ENCODE data around the gene UBE2E1. TPM values are rescaled to one million over a fixed set of nuclear protein-coding genes. Genes with fewer than 3 reads are reported as not detected.

The UBE2E1 gene
- total RNA-seq, 1 donor from 2014 or later: 78.8 TPM

GRCh38 chr3:23830869-23831484 is 25.2 kb downstream of the UBE2E1 start:
- Mint-ChIP-seq H3K4me3 (no peak overlapping the region), H3K27ac (no peak overlapping the region), H3K9me3 (no peaks in the 10 kb centered on the region), H3K36me3 (ENCODE audit: low read depth) (peaks cover 4% of the 10 kb centered on the region), H3K4me1 (ENCODE audit: low read depth) (peaks cover 21% of the 10 kb centered on the region), H3K27me3 (ENCODE audit: insufficient read depth) (no peaks in the 10 kb centered on the region)
- no peak for DNase-seq (ENCODE audit: low spot score)
- intact Hi-C loops (cut with micrococcal nuclease): no loop called here

- Mint-ChIP-seq H3K4me3 (no peak overlapping the region), H3K27me3 (ENCODE audit: insufficient read depth) (no peaks in the 10 kb centered on the region), H3K4me1 (ENCODE audit: low read depth) (peaks cover 21% of the 10 kb centered on the region), H3K27ac (no peak overlapping the region), H3K9me3 (no peaks in the 10 kb centered on the region), H3K36me3 (ENCODE audit: low read depth) (no peaks in the 10 kb centered on the region)
- DNase-seq (ENCODE audit: low spot score): no peak
- intact Hi-C loops (cut with micrococcal nuclease): no loop called here
These were observed 26.0 kb downstream of the UBE2E1 start for GRCh38 chr3:23831517-23832394.

- no peaks in the 10 kb centered on the region for H3K27me3 Mint-ChIP-seq (ENCODE audit: insufficient read depth)
- no peak overlapping the region for H3K4me3 Mint-ChIP-seq
- no peaks in the 10 kb centered on the region for H3K9me3 Mint-ChIP-seq
- H3K27ac Mint-ChIP-seq: no peak overlapping the region
- no peak for DNase-seq (ENCODE audit: low spot score)
- intact Hi-C loops (cut with micrococcal nuclease): no loop called here
- H3K4me1 Mint-ChIP-seq (ENCODE audit: low read depth): peaks cover 21% of the 10 kb centered on the region
- no peaks in the 10 kb centered on the region for H3K36me3 Mint-ChIP-seq (ENCODE audit: low read depth)
These were observed 26.8 kb downstream of the UBE2E1 start for GRCh38 chr3:23832523-23832922.

- no peaks in the 10 kb centered on the region for H3K36me3 Mint-ChIP-seq (ENCODE audit: low read depth)
- H3K4me3 Mint-ChIP-seq: no peak overlapping the region
- intact Hi-C loops (cut with micrococcal nuclease): no loop called here
- DNase-seq (ENCODE audit: low spot score): no peak
- H3K27me3 Mint-ChIP-seq (ENCODE audit: insufficient read depth): no peaks in the 10 kb centered on the region
- H3K9me3 Mint-ChIP-seq: no peaks in the 10 kb centered on the region
- H3K4me1 Mint-ChIP-seq (ENCODE audit: low read depth): peaks cover 21% of the 10 kb centered on the region
- H3K27ac Mint-ChIP-seq: no peak overlapping the region
These were observed 28.5 kb downstream of the UBE2E1 start for GRCh38 chr3:23834082-23834870.

- Mint-ChIP-seq H3K27me3 (ENCODE audit: insufficient read depth) (no peaks in the 10 kb centered on the region), H3K36me3 (ENCODE audit: low read depth) (no peaks in the 10 kb centered on the region), H3K27ac (no peak overlapping the region), H3K9me3 (no peaks in the 10 kb centered on the region), H3K4me3 (no peak overlapping the region), H3K4me1 (ENCODE audit: low read depth) (peaks cover 13% of the 10 kb centered on the region)
- no peak for DNase-seq (ENCODE audit: low spot score)
- intact Hi-C loops (cut with micrococcal nuclease): no loop called here
These were observed 29.3 kb downstream of the UBE2E1 start for GRCh38 chr3:23835087-23835486.

- no peaks in the 10 kb centered on the region for H3K9me3 Mint-ChIP-seq
- H3K4me1 Mint-ChIP-seq (ENCODE audit: low read depth): peaks cover 6% of the 10 kb centered on the region
- H3K27ac Mint-ChIP-seq: no peak overlapping the region
- no peaks in the 10 kb centered on the region for H3K36me3 Mint-ChIP-seq (ENCODE audit: low read depth)
- no peak for DNase-seq (ENCODE audit: low spot score)
- intact Hi-C loops (cut with micrococcal nuclease): no loop called here
- no peak overlapping the region for H3K4me3 Mint-ChIP-seq
- H3K27me3 Mint-ChIP-seq (ENCODE audit: insufficient read depth): no peaks in the 10 kb centered on the region
These were observed 30.0 kb downstream of the UBE2E1 start for GRCh38 chr3:23835802-23836201.

GRCh38 chr3:23836536-23837230 is 30.9 kb downstream of the UBE2E1 start:
- Mint-ChIP-seq H3K9me3 (no peaks in the 10 kb centered on the region), H3K4me3 (no peak overlapping the region), H3K27ac (no peak overlapping the region), H3K4me1 (ENCODE audit: low read depth) (no peaks in the 10 kb centered on the region), H3K36me3 (ENCODE audit: low read depth) (no peaks in the 10 kb centered on the region), H3K27me3 (ENCODE audit: insufficient read depth) (no peaks in the 10 kb centered on the region)
- DNase-seq (ENCODE audit: low spot score): no peak
- intact Hi-C loops (cut with micrococcal nuclease): no loop called here

GRCh38 chr3:23837286-23837685 is 31.5 kb downstream of the UBE2E1 start:
- Mint-ChIP-seq H3K4me3 (no peak overlapping the region), H3K27ac (no peak overlapping the region)

GRCh38 chr3:23837691-23838090 is 31.9 kb downstream of the UBE2E1 start:
- Mint-ChIP-seq H3K36me3 (ENCODE audit: low read depth) (no peaks in the 10 kb centered on the region), H3K4me1 (ENCODE audit: low read depth) (no peaks in the 10 kb centered on the region), H3K27me3 (ENCODE audit: insufficient read depth) (no peaks in the 10 kb centered on the region), H3K27ac (no peak overlapping the region), H3K4me3 (no peak overlapping the region), H3K9me3 (no peaks in the 10 kb centered on the region)
- intact Hi-C loops (cut with micrococcal nuclease): no loop called here
- no peak for DNase-seq (ENCODE audit: low spot score)

More at GRCh38 chr3:23837286-23837685, 31.5 kb downstream of the UBE2E1 start:
- H3K36me3 Mint-ChIP-seq (ENCODE audit: low read depth): no peaks in the 10 kb centered on the region
- H3K27me3 Mint-ChIP-seq (ENCODE audit: insufficient read depth): no peaks in the 10 kb centered on the region
- intact Hi-C loops (cut with micrococcal nuclease): no loop called here
- no peaks in the 10 kb centered on the region for H3K9me3 Mint-ChIP-seq
- DNase-seq (ENCODE audit: low spot score): no peak
- H3K4me1 Mint-ChIP-seq (ENCODE audit: low read depth): no peaks in the 10 kb centered on the region

- H3K4me3 Mint-ChIP-seq: no peak overlapping the region
- intact Hi-C loops (cut with micrococcal nuclease): no loop called here
- H3K27me3 Mint-ChIP-seq (ENCODE audit: insufficient read depth): no peaks in the 10 kb centered on the region
- DNase-seq (ENCODE audit: low spot score): no peak
- peaks cover 6% of the 10 kb centered on the region for H3K4me1 Mint-ChIP-seq (ENCODE audit: low read depth)
- H3K36me3 Mint-ChIP-seq (ENCODE audit: low read depth): no peaks in the 10 kb centered on the region
- no peaks in the 10 kb centered on the region for H3K9me3 Mint-ChIP-seq
- no peak overlapping the region for H3K27ac Mint-ChIP-seq
These were observed 34.8 kb downstream of the UBE2E1 start for GRCh38 chr3:23840521-23840920.

- Mint-ChIP-seq H3K4me3 (no peak overlapping the region), H3K4me1 (ENCODE audit: low read depth) (peaks cover 6% of the 10 kb centered on the region), H3K9me3 (no peaks in the 10 kb centered on the region), H3K27ac (no peak overlapping the region), H3K36me3 (ENCODE audit: low read depth) (no peaks in the 10 kb centered on the region), H3K27me3 (ENCODE audit: insufficient read depth) (no peaks in the 10 kb centered on the region)
- intact Hi-C loops (cut with micrococcal nuclease): no loop called here
- DNase-seq (ENCODE audit: low spot score): no peak
These were observed 38.1 kb downstream of the UBE2E1 start for GRCh38 chr3:23843869-23844268.

GRCh38 chr3:23845326-23846216 is 39.8 kb downstream of the UBE2E1 start:
- Mint-ChIP-seq H3K4me1 (ENCODE audit: low read depth) (peaks cover 6% of the 10 kb centered on the region), H3K36me3 (ENCODE audit: low read depth) (peaks cover 3% of the 10 kb centered on the region), H3K4me3 (no peak overlapping the region), H3K9me3 (no peaks in the 10 kb centered on the region), H3K27ac (no peak overlapping the region), H3K27me3 (ENCODE audit: insufficient read depth) (no peaks in the 10 kb centered on the region)
- no peak for DNase-seq (ENCODE audit: low spot score)
- intact Hi-C loops (cut with micrococcal nuclease): no loop called here
